Measurements from ENCODE around the gene SAG.
A peak's percentile ranks its signal among the peaks of the same experiment; 100 is the strongest.

The SAG gene

GRCh38 chr2:233354971-233355574 is 47.5 kb downstream of the SAG start:
- Histone ChIP-seq H3K27me3 (ENCODE audit: insufficient read depth, low read length) (no peaks in the 10 kb centered on the region), H3K27ac (ENCODE audit: low read depth, low read length) (no peak overlapping the region), H3K4me3 (ENCODE audit: low read depth, low read length) (peak overlapping the region; percentile 92), H2AFZ (ENCODE audit: low read length, unreplicated experiment) (no peak overlapping the region), H3K79me2 (ENCODE audit: control insufficient read depth, insufficient read depth, low read length, unreplicated experiment) (peaks cover 25% of the 10 kb centered on the region), H3K4me1 (ENCODE audit: control insufficient read depth, insufficient read depth, low read length, unreplicated experiment) (peaks cover 30% of the 10 kb centered on the region), H3K36me3 (ENCODE audit: insufficient read depth, low read length) (no peaks in the 10 kb centered on the region)

GRCh38 chr2:233355916-233356315 is 48.3 kb downstream of the SAG start:
- Histone ChIP-seq H3K4me1 (ENCODE audit: control insufficient read depth, insufficient read depth, low read length, unreplicated experiment) (peaks cover 22% of the 10 kb centered on the region), H3K27me3 (ENCODE audit: insufficient read depth, low read length) (no peaks in the 10 kb centered on the region), H3K79me2 (ENCODE audit: control insufficient read depth, insufficient read depth, low read length, unreplicated experiment) (peaks cover 30% of the 10 kb centered on the region), H3K4me3 (ENCODE audit: low read depth, low read length) (peak overlapping the region; percentile 92; the same call in 1 of the 2 replicates), H3K27ac (ENCODE audit: low read depth, low read length) (no peak overlapping the region), H3K36me3 (ENCODE audit: insufficient read depth, low read length) (no peaks in the 10 kb centered on the region), H2AFZ (ENCODE audit: low read length, unreplicated experiment) (no peak overlapping the region)

- no peak overlapping the region for H2AFZ ChIP-seq (ENCODE audit: low read length, unreplicated experiment)
- H3K4me1 ChIP-seq (ENCODE audit: control insufficient read depth, insufficient read depth, low read length, unreplicated experiment), result peaks cover 15% of the 10 kb centered on the region
- H3K27ac ChIP-seq (ENCODE audit: low read depth, low read length), result no peak overlapping the region
- no peak overlapping the region for H3K4me3 ChIP-seq (ENCODE audit: low read depth, low read length)
- H3K79me2 ChIP-seq (ENCODE audit: control insufficient read depth, insufficient read depth, low read length, unreplicated experiment), result peaks cover 33% of the 10 kb centered on the region
- H3K27me3 ChIP-seq (ENCODE audit: insufficient read depth, low read length), result no peaks in the 10 kb centered on the region
- H3K36me3 ChIP-seq (ENCODE audit: insufficient read depth, low read length), result no peaks in the 10 kb centered on the region
These were observed 49.1 kb downstream of the SAG start for GRCh38 chr2:233356546-233357308.

GRCh38 chr2:233358335-233358734 is 50.7 kb downstream of the SAG start:
- H3K36me3 ChIP-seq (ENCODE audit: insufficient read depth, low read length), result no peaks in the 10 kb centered on the region
- no peak overlapping the region for H3K27ac ChIP-seq (ENCODE audit: low read depth, low read length)

GRCh38 chr2:233358947-233359346 is 51.3 kb downstream of the SAG start:
- H3K27ac ChIP-seq (ENCODE audit: low read depth, low read length), result no peak overlapping the region
- H2AFZ ChIP-seq (ENCODE audit: low read length, unreplicated experiment), result no peak overlapping the region
- H3K4me1 ChIP-seq (ENCODE audit: control insufficient read depth, insufficient read depth, low read length, unreplicated experiment), result peaks cover 10% of the 10 kb centered on the region
- peaks cover 33% of the 10 kb centered on the region for H3K79me2 ChIP-seq (ENCODE audit: control insufficient read depth, insufficient read depth, low read length, unreplicated experiment)
- H3K36me3 ChIP-seq (ENCODE audit: insufficient read depth, low read length), result peaks cover 3% of the 10 kb centered on the region; the same call in 1 of the 2 replicates
- no peak overlapping the region for H3K4me3 ChIP-seq (ENCODE audit: low read depth, low read length)
- H3K27me3 ChIP-seq (ENCODE audit: insufficient read depth, low read length), result no peaks in the 10 kb centered on the region

More at GRCh38 chr2:233358335-233358734, 50.7 kb downstream of the SAG start:
- Histone ChIP-seq H3K4me3 (ENCODE audit: low read depth, low read length) (no peak overlapping the region), H3K27me3 (ENCODE audit: insufficient read depth, low read length) (no peaks in the 10 kb centered on the region), H3K79me2 (ENCODE audit: control insufficient read depth, insufficient read depth, low read length, unreplicated experiment) (peaks cover 33% of the 10 kb centered on the region), H3K4me1 (ENCODE audit: control insufficient read depth, insufficient read depth, low read length, unreplicated experiment) (peaks cover 15% of the 10 kb centered on the region), H2AFZ (ENCODE audit: low read length, unreplicated experiment) (no peak overlapping the region)

- Histone ChIP-seq H2AFZ (ENCODE audit: low read length, unreplicated experiment) (no peak overlapping the region), H3K36me3 (ENCODE audit: insufficient read depth, low read length) (peaks cover 3% of the 10 kb centered on the region; the same call in 1 of the 2 replicates), H3K27me3 (ENCODE audit: insufficient read depth, low read length) (no peaks in the 10 kb centered on the region), H3K27ac (ENCODE audit: low read depth, low read length) (no peak overlapping the region), H3K79me2 (ENCODE audit: control insufficient read depth, insufficient read depth, low read length, unreplicated experiment) (peaks cover 33% of the 10 kb centered on the region), H3K4me3 (ENCODE audit: low read depth, low read length) (no peak overlapping the region), H3K4me1 (ENCODE audit: control insufficient read depth, insufficient read depth, low read length, unreplicated experiment) (peaks cover 9% of the 10 kb centered on the region)
These were observed 52.2 kb downstream of the SAG start for GRCh38 chr2:233359823-233360222.

GRCh38 chr2:233360771-233361176 is 53.2 kb downstream of the SAG start:
- Histone ChIP-seq H3K4me1 (ENCODE audit: control insufficient read depth, insufficient read depth, low read length, unreplicated experiment) (peaks cover 3% of the 10 kb centered on the region), H3K27ac (ENCODE audit: low read depth, low read length) (no peak overlapping the region), H3K79me2 (ENCODE audit: control insufficient read depth, insufficient read depth, low read length, unreplicated experiment) (peaks cover 25% of the 10 kb centered on the region)

GRCh38 chr2:233361297-233361696 is 53.7 kb downstream of the SAG start:
- peaks cover 20% of the 10 kb centered on the region for H3K79me2 ChIP-seq (ENCODE audit: control insufficient read depth, insufficient read depth, low read length, unreplicated experiment)

More at GRCh38 chr2:233360771-233361176, 53.2 kb downstream of the SAG start:
- H3K36me3 ChIP-seq (ENCODE audit: insufficient read depth, low read length), result peaks cover 3% of the 10 kb centered on the region; the same call in 1 of the 2 replicates
- H2AFZ ChIP-seq (ENCODE audit: low read length, unreplicated experiment), result no peak overlapping the region
- no peaks in the 10 kb centered on the region for H3K27me3 ChIP-seq (ENCODE audit: insufficient read depth, low read length)
- H3K4me3 ChIP-seq (ENCODE audit: low read depth, low read length), result no peak overlapping the region

GRCh38 chr2:233362742-233363141 is 55.1 kb downstream of the SAG start:
- H3K79me2 ChIP-seq (ENCODE audit: control insufficient read depth, insufficient read depth, low read length, unreplicated experiment), result peaks cover 14% of the 10 kb centered on the region
- H3K4me1 ChIP-seq (ENCODE audit: control insufficient read depth, insufficient read depth, low read length, unreplicated experiment), result no peaks in the 10 kb centered on the region
- H2AFZ ChIP-seq (ENCODE audit: low read length, unreplicated experiment), result no peak overlapping the region
- no peak overlapping the region for H3K4me3 ChIP-seq (ENCODE audit: low read depth, low read length)
- H3K36me3 ChIP-seq (ENCODE audit: insufficient read depth, low read length), result peaks cover 3% of the 10 kb centered on the region; the same call in 1 of the 2 replicates
- no peaks in the 10 kb centered on the region for H3K27me3 ChIP-seq (ENCODE audit: insufficient read depth, low read length)
- no peak overlapping the region for H3K27ac ChIP-seq (ENCODE audit: low read depth, low read length)

More at GRCh38 chr2:233361297-233361696, 53.7 kb downstream of the SAG start:
- no peaks in the 10 kb centered on the region for H3K27me3 ChIP-seq (ENCODE audit: insufficient read depth, low read length)
- H2AFZ ChIP-seq (ENCODE audit: low read length, unreplicated experiment), result no peak overlapping the region
- H3K27ac ChIP-seq (ENCODE audit: low read depth, low read length), result no peak overlapping the region
- no peak overlapping the region for H3K4me3 ChIP-seq (ENCODE audit: low read depth, low read length)
- H3K4me1 ChIP-seq (ENCODE audit: control insufficient read depth, insufficient read depth, low read length, unreplicated experiment), result no peaks in the 10 kb centered on the region
- peaks cover 3% of the 10 kb centered on the region; the same call in 1 of the 2 replicates for H3K36me3 ChIP-seq (ENCODE audit: insufficient read depth, low read length)

GRCh38 chr2:233363744-233364235 is 56.2 kb downstream of the SAG start:
- peaks cover 3% of the 10 kb centered on the region; the same call in 1 of the 2 replicates for H3K36me3 ChIP-seq (ENCODE audit: insufficient read depth, low read length)

More at GRCh38 chr2:233363744-233364235, 56.2 kb downstream of the SAG start:
- H2AFZ ChIP-seq (ENCODE audit: low read length, unreplicated experiment), result no peak overlapping the region
- H3K79me2 ChIP-seq (ENCODE audit: control insufficient read depth, insufficient read depth, low read length, unreplicated experiment), result peaks cover 9% of the 10 kb centered on the region
- no peak overlapping the region for H3K27ac ChIP-seq (ENCODE audit: low read depth, low read length)
- H3K4me1 ChIP-seq (ENCODE audit: control insufficient read depth, insufficient read depth, low read length, unreplicated experiment), result no peaks in the 10 kb centered on the region
- H3K27me3 ChIP-seq (ENCODE audit: insufficient read depth, low read length), result no peaks in the 10 kb centered on the region
- H3K4me3 ChIP-seq (ENCODE audit: low read depth, low read length), result no peak overlapping the region

Data from ACC112 (cell line).